NCI-H1930 (cell line): Measurements from ENCODE around the gene APOBEC4.

Experiments
- DNase-seq, 2 experiments: peaks; one replicate each; lab custom pipeline; 2025; lab: John Stamatoyannopoulos, UW

The APOBEC4 gene

GRCh38 chr1:183674886-183675285 lies 21.8 kb upstream of the APOBEC4 start:
- DNase-seq = no peak

- no peak for DNase-seq
Observed at GRCh38 chr1:183674339-183674738, 21.2 kb upstream of the APOBEC4 start.

- DNase-seq = no peak
Observed at GRCh38 chr1:183673605-183674323, 20.6 kb upstream of the APOBEC4 start.

- no peak for DNase-seq
Observed at GRCh38 chr1:183670169-183670568, 17.1 kb upstream of the APOBEC4 start.

- DNase-seq = no peak
Observed at GRCh38 chr1:183656355-183656754, 3.2 kb upstream of the APOBEC4 start.

GRCh38 chr1:183655562-183656075 lies 2.5 kb upstream of the APOBEC4 start:
- peak; percentile 33 to 59 for DNase-seq

GRCh38 chr1:183654706-183655105 lies 1.6 kb upstream of the APOBEC4 start:
- no peak for DNase-seq

- DNase-seq = no peak
Observed at GRCh38 chr1:183653876-183654451, 848 bp upstream of the APOBEC4 start.

- DNase-seq = no peak
Observed at GRCh38 chr1:183653462-183653794, 312 bp upstream of the APOBEC4 start.

GRCh38 chr1:183652107-183652506 lies 1.0 kb downstream of the APOBEC4 start:
- no peak for DNase-seq

- no peak for DNase-seq
Observed at GRCh38 chr1:183651612-183652011, 1.5 kb downstream of the APOBEC4 start.

GRCh38 chr1:183648042-183648441 lies 5.1 kb downstream of the APOBEC4 start:
- DNase-seq = no peak

GRCh38 chr1:183646776-183647175 lies 6.3 kb downstream of the APOBEC4 start:
- no peak for DNase-seq

- DNase-seq = no peak
Observed at GRCh38 chr1:183645531-183645930, 7.6 kb downstream of the APOBEC4 start.

GRCh38 chr1:183642166-183642565 lies 10.9 kb downstream of the APOBEC4 start:
- no peak for DNase-seq

- DNase-seq = no peak
Observed at GRCh38 chr1:183640193-183640592, 12.9 kb downstream of the APOBEC4 start.

- DNase-seq = no peak
Observed at GRCh38 chr1:183638649-183639387, 14.3 kb downstream of the APOBEC4 start.

- DNase-seq = no peak
Observed at GRCh38 chr1:183636783-183637182, 16.3 kb downstream of the APOBEC4 start.

- DNase-seq = no peak
Observed at GRCh38 chr1:183636334-183636682, 16.8 kb downstream of the APOBEC4 start.

- DNase-seq = peak; percentile 93 to 96
Observed at GRCh38 chr1:183635606-183636333, 17.3 kb downstream of the APOBEC4 start, which contains the start of gene ARPC5. TSS of gene ARPC5 (minus strand) at chr1:183635783. CDS start at chr1:183635659, 124 bp downstream.

- DNase-seq = peak in 1 of 2 experiments; percentile 46
Observed at GRCh38 chr1:183635099-183635605, 18.0 kb downstream of the APOBEC4 start.

GRCh38 chr1:183634429-183635065 lies 18.6 kb downstream of the APOBEC4 start:
- no peak for DNase-seq
